HepG2 (cell line): Measurements from ENCODE around the gene ERF. TPM values are rescaled to one million over a fixed set of nuclear protein-coding genes. Genes with fewer than 3 reads are reported as not detected.

ENCODE experiments used
- ATF1 ChIP-seq: IDR thresholded peaks from 2 replicates; pipeline ENCODE4 v1.6.1; 2016; ENCODE audit warnings: mild to moderate bottlenecking, control low read depth
- ETV5 ChIP-seq: IDR thresholded peaks from 2 replicates; pipeline ENCODE4 v1.6.1; 2018; ENCODE audit warnings: missing biosample characterization, missing genetic modification reagents, inconsistent platforms, borderline replicate concordance
- FOSL1 ChIP-seq: sonication (generic); formaldehyde crosslinking; IDR thresholded peaks from 2 replicates; pipeline ENCODE4 v1.9.0; 2021; ENCODE audit warnings: missing genetic modification reagents, borderline replicate concordance
- GABPB1 ChIP-seq: IDR thresholded peaks from 2 replicates; pipeline ENCODE4 v1.6.1; 2016; ENCODE audit warnings: mild to moderate bottlenecking, missing genetic modification reagents, moderate library complexity, missing compliant biosample characterization
- GATAD1 ChIP-seq: IDR thresholded peaks from 2 replicates; pipeline ENCODE4 v1.6.1; 2016; ENCODE audit warnings: missing genetic modification reagents, missing compliant biosample characterization
- HDAC2 ChIP-seq: sonication (generic); formaldehyde crosslinking; IDR thresholded peaks from 2 replicates; pipeline ENCODE4 v1.4.0; 2020; ENCODE audit warnings: missing genetic modification reagents
- KDM1A ChIP-seq: IDR thresholded peaks from 2 replicates; pipeline ENCODE4 v1.6.1; 2016; ENCODE audit warnings: missing compliant biosample characterization
- KDM2A ChIP-seq: sonication (generic); formaldehyde crosslinking; IDR thresholded peaks from 2 replicates; pipeline ENCODE4 v1.4.0; 2020; ENCODE audit warnings: low read depth, missing genetic modification reagents, borderline replicate concordance
- KLF12 ChIP-seq: sonication (generic); formaldehyde crosslinking; IDR thresholded peaks from 2 replicates; pipeline ENCODE4 v1.4.0; 2020; ENCODE audit warnings: missing genetic modification reagents, borderline replicate concordance
- KLF13 ChIP-seq: sonication (generic); formaldehyde crosslinking; IDR thresholded peaks from 2 replicates; pipeline ENCODE4 v1.4.0; 2020; ENCODE audit warnings: mild to moderate bottlenecking, missing genetic modification reagents
- NFYB ChIP-seq: sonication (generic); formaldehyde crosslinking; IDR thresholded peaks from 2 replicates; pipeline ENCODE4 v1.4.0; 2020; ENCODE audit warnings: missing genetic modification reagents
- NR2C2 ChIP-seq: sonication (generic); formaldehyde crosslinking; IDR thresholded peaks from 2 replicates; pipeline ENCODE4 v1.4.0; 2020; ENCODE audit warnings: missing genetic modification reagents, mild to moderate bottlenecking, moderate library complexity, borderline replicate concordance
- POLR2G ChIP-seq: fragments of 200-400 bp; formaldehyde crosslinking; IDR thresholded peaks from 2 replicates; pipeline ENCODE4 v1.6.1; 2018; ENCODE audit warnings: mild to moderate bottlenecking, low read depth, low read length, moderate library complexity
- SAP130 ChIP-seq: IDR thresholded peaks from 2 replicates; pipeline ENCODE4 v1.6.1; 2016; ENCODE audit warnings: low read depth
- ZBTB7B ChIP-seq: sonication (generic); formaldehyde crosslinking; IDR thresholded peaks from 2 replicates; pipeline ENCODE4 v1.4.0; 2020; ENCODE audit warnings: missing genetic modification reagents
- ZFP36L2 ChIP-seq: sonication (generic); formaldehyde crosslinking; IDR thresholded peaks from 2 replicates; pipeline ENCODE4 v1.4.0; 2020; ENCODE audit warnings: missing genetic modification reagents
- ZFX ChIP-seq: sonication (generic); formaldehyde crosslinking; IDR thresholded peaks from 2 replicates; pipeline ENCODE4 v1.4.0; 2020; ENCODE audit warnings: mild to moderate bottlenecking, low read depth, missing genetic modification reagents, moderate library complexity
- ZNF282 ChIP-seq: fragments of 450-650 bp; IDR thresholded peaks from 2 replicates; pipeline ENCODE4 v1.6.1; 2018; ENCODE audit not compliant: partially characterized antibody
- ZNF34 ChIP-seq: sonication (generic); formaldehyde crosslinking; IDR thresholded peaks from 2 replicates; pipeline ENCODE4 v1.4.0; 2020; ENCODE audit warnings: mild to moderate bottlenecking, missing genetic modification reagents, borderline replicate concordance
- ZNF709 ChIP-seq: sonication (generic); formaldehyde crosslinking; IDR thresholded peaks from 2 replicates; pipeline ENCODE4 v1.5.0; 2020; ENCODE audit warnings: mild to moderate bottlenecking, missing genetic modification reagents
- ZSCAN20 ChIP-seq: sonication (generic); formaldehyde crosslinking; IDR thresholded peaks from 2 replicates; pipeline ENCODE4 v1.4.0; 2020; ENCODE audit warnings: missing genetic modification reagents, mild to moderate bottlenecking, borderline replicate concordance
- polyA plus RNA-seq, 8 experiments: library from polyadenylated mRNA; depleted of rRNA in 3 of 8; stranded (reverse) in 7 of 8; unstranded in 1 of 8; fragments of >200 nt; fragmentation: Illumina TruSeq in 4 of 8; extraction: Trizol in 4 of 8; gene quantifications; 2 replicates each; pipeline versions ENCODE4 v1.2.1 to v1.2.3, GENCODE V29; 2011 to 2016; ENCODE audit warnings: low read depth in 4 of 8, missing spikeins in 1 of 8, mixed read lengths in 1 of 8; ENCODE audit not compliant: insufficient read depth in 1 of 8
- total RNA-seq, 5 experiments: library from RNA; depleted of rRNA; stranded (reverse); fragments of >200 nt; fragmentation: Illumina TruSeq; extraction: Trizol; gene quantifications; 2 replicates each; pipeline ENCODE4 v1.2.3, GENCODE V29; 2016; ENCODE audit warnings: low read depth in 1 of 5
- TF ChIP-seq, protein P1 (sequence below): sonication (generic); formaldehyde crosslinking; IDR thresholded peaks from one replicate; pipeline ENCODE4 v1.5.1; 2020; ENCODE audit warnings: mild to moderate bottlenecking, missing genetic modification reagents; ENCODE audit errors: not compliant biosample characterization

ERF gene
- total and polyA plus RNA-seq, 2 of the 13 experiments (the other 11 are each of a cell fraction or from before 2014, with no cell fraction given) = 67.1 to 69.9 TPM

GRCh38 chr19:42255766-42256745 lies 1.1 kb upstream of the ERF start (continued):
- TF ChIP-seq ZNF34 (CRISPR knock-in tag) (no peak), ZNF282 (no peak), ATF1 (CRISPR knock-in tag) (0 out of 2 replicates have a peak, but pooled peaks have one; percentile 17), ZNF709 (CRISPR knock-in tag) (no peak), KLF12 (CRISPR knock-in tag) (0 out of 2 replicates have a peak, but pooled peaks have one; percentile 14), POLR2G (0 out of 2 replicates have a peak, but pooled peaks have one; percentile 3), ZSCAN20 (CRISPR knock-in tag) (0 out of 2 replicates have a peak, but pooled peaks have one; percentile 29), KDM2A (CRISPR knock-in tag) (peak; percentile 49; the same call in 1 of the 2 replicates), HDAC2 (0 out of 2 replicates have a peak, but pooled peaks have one; percentile 18), ETV5 (CRISPR knock-in tag) (0 out of 2 replicates have a peak, but pooled peaks have one; percentile 32), ZFP36L2 (CRISPR knock-in tag) (no peak), ZFX (CRISPR knock-in tag) (0 out of 2 replicates have a peak, but pooled peaks have one; percentile 34), KLF13 (CRISPR knock-in tag) (no peak), FOSL1 (CRISPR knock-in tag) (no peak), NFYB (CRISPR knock-in tag) (no peak), KDM1A (no peak), SAP130 (CRISPR knock-in tag) (peak; percentile 16; the same call in 1 of the 2 replicates), ZBTB7B (CRISPR knock-in tag) (peak; percentile 78), GABPB1 (CRISPR knock-in tag) (peak; percentile 34; the same call in 1 of the 2 replicates), GATAD1 (CRISPR knock-in tag) (0 out of 2 replicates have a peak, but pooled peaks have one; percentile 20), NR2C2 (CRISPR knock-in tag) (no peak)
- TF ChIP-seq, protein P1, sequence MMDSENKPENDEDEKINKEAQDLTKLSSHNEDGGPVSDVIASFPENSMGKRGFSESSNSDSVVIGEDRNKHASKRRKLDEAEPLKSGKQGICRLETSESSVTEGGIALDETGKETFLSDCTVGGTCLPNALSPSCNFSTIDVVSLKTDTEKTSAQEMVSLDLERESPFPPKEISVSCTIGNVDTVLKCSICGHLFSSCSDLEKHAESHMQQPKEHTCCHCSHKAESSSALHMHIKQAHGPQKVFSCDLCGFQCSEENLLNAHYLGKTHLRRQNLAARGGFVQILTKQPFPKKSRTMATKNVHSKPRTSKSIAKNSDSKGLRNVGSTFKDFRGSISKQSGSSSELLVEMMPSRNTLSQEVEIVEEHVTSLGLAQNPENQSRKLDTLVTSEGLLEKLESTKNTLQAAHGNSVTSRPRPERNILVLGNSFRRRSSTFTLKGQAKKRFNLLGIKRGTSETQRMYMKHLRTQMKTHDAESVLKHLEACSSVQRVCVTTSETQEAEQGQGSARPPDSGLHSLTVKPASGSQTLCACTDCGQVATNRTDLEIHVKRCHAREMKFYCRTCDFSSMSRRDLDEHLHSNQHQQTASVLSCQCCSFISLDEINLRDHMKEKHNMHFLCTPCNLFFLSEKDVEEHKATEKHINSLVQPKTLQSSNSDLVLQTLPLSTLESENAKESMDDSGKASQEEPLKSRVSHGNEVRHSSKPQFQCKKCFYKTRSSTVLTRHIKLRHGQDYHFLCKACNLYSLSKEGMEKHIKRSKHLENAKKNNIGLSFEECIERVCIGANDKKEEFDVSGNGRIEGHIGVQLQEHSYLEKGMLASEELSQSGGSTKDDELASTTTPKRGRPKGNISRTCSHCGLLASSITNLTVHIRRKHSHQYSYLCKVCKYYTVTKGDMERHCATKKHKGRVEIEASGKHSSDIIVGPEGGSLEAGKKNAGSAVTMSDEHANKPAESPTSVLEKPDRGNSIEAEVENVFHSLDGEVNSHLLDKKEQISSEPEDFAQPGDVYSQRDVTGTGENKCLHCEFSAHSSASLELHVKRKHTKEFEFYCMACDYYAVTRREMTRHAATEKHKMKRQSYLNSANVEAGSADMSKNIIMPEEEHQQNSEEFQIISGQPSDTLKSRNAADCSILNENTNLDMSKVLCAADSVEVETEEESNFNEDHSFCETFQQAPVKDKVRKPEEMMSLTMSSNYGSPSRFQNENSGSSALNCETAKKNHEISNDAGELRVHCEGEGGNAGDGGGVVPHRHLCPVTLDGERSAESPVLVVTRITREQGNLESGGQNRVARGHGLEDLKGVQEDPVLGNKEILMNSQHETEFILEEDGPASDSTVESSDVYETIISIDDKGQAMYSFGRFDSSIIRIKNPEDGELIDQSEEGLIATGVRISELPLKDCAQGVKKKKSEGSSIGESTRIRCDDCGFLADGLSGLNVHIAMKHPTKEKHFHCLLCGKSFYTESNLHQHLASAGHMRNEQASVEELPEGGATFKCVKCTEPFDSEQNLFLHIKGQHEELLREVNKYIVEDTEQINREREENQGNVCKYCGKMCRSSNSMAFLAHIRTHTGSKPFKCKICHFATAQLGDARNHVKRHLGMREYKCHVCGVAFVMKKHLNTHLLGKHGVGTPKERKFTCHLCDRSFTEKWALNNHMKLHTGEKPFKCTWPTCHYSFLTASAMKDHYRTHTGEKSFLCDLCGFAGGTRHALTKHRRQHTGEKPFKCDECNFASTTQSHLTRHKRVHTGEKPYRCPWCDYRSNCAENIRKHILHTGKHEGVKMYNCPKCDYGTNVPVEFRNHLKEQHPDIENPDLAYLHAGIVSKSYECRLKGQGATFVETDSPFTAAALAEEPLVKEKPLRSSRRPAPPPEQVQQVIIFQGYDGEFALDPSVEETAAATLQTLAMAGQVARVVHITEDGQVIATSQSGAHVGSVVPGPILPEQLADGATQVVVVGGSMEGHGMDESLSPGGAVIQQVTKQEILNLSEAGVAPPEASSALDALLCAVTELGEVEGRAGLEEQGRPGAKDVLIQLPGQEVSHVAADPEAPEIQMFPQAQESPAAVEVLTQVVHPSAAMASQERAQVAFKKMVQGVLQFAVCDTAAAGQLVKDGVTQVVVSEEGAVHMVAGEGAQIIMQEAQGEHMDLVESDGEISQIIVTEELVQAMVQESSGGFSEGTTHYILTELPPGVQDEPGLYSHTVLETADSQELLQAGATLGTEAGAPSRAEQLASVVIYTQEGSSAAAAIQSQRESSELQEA (CRISPR knock-in tag) = no peak
